HG03571 (cell line): ENCODE results near the gene STK38.
"Not testable (repeated sequence)": the region's sequence is repeated elsewhere in the genome, so short reads cannot be mapped to it uniquely, and the experiment has no call there.

ENCODE experiments used
- ATAC-seq: cut with Tn5 transposase; IDR thresholded peaks from one replicate; pipeline ENCODE4 v1.9.1; 2021; ENCODE audit not compliant: unreplicated experiment

STK38 gene

DNA sequence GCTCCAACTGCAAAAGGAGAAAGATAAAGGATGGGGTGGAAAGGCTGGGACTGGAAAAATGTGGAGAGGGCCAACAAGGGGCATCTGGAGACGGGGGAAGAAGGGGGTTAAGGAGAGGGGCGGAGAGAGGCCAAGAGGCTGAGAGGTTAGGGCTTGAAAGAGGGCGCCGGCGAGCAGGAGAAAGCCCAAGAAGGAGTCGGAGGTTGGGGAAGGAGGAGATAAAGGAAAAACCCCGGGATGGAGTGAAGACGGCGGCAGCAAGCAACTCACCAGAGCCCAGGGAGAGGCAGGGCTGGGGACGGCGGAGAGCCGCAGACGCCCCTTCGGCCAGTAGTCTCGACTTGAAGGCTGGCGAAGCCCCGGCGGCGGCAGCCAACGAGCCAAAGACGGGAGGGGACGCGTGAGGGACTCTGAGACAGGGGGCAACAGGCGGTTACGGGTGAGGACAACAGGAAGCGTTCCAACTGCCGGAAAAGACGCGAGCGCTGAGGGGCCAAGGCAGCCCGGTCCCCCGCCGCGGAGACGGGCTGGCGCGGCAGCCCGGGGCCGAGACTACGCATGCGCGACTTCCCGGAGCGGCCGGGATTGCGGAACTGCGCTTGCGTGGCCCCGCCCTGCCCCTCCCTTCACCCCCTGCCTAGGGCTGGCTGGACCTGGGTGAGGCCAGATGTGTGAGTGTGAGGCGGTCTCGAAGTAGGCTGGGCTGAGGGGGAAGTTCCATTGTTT, at the start of gene STK38:
STK38 (minus strand) TSS at position 560 of the 726 bp plus-strand sequence. CDS start 7,277 bp downstream, outside the sequence.
- ATAC-seq, result peak; percentile 74

GRCh38 chr6:36596356-36596755, 49.1 kb upstream of the STK38 start:
- no peak for ATAC-seq

DNA sequence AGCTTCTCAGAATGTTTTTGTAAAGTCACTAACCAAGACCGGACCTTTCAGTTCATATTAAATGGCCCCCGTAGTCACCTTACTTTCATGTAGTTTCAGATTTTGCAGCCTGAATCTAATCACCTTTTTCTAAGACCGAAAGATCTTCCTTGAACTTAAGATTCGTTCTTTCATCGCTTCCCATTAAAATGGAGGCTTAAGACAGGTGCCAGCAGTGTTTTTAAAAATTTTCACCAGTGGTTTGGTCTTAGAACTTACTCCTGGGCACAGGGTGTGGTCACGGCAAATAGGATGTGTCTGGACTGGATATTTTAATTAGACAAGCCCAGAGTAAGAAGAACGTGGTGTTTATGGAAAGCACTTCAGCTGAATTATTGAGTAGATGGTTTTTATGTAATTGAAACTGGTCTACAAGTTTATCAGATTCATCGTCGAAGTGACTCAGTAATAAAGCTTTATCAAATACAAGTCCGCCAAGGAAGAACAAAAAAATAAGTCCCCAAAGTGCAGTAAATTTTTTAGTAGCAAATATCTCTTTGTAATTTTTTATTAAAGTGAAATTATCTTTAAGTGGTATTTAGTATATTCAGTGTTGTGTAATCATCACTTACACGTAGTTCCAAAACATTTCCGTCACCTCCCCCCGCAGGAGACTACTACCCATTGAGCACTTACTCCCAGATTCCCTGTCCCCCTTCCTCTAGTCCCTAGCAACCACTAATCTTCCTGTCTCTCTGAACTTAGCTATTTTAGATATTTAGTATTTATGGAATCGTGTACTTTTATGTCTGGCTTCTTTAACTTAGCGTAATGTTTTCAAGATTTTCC, 47.8 kb upstream of the STK38 start:
- no peak for ATAC-seq

DNA sequence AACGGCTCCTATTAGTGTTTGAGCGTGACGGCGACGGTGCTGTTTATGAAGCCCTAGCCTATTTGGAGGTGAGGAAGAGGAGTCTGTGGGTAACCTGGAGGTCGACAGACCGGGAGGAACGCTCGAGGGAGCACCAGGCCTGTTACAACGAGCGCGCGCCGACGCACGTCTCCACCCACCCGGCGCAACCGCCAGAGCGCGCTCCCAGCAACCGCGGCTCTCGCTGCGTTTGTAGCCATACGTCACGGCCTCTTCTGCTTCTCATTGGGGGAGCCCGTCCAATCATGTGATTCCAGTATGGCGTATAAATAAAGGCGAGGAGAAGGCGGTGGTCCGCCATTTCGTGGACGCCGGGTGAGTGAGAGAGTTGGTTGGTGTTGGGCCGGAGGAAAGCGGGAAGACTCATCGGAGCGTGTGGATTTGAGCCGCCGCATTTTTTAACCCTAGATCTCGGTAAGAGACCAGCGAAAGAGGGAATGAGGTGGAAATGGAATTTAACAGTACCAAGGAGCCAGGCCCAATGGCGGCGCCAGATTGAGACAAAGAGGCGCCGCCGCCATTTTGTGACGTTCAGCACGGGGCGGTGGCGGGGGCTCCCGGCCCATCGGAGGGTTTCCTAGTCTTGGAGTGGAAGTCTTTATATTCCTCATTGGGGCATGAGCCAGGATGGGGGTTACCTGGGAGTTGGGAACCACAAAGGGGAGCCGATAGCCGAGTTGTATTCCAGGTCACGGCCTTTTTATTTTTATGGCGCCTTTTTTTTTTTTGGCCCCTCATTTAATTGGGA, 46.9 kb upstream of the STK38 start, which contains the start of gene SRSF3:
SRSF3 (plus strand) TSS at position 334 of the 787 bp plus-strand sequence. CDS start 2,401 bp downstream, outside the sequence.
- ATAC-seq, result peak; percentile 82

- peak; percentile 18 for ATAC-seq
Observed at GRCh38 chr6:36593569-36594028, 46.3 kb upstream of the STK38 start.

DNA sequence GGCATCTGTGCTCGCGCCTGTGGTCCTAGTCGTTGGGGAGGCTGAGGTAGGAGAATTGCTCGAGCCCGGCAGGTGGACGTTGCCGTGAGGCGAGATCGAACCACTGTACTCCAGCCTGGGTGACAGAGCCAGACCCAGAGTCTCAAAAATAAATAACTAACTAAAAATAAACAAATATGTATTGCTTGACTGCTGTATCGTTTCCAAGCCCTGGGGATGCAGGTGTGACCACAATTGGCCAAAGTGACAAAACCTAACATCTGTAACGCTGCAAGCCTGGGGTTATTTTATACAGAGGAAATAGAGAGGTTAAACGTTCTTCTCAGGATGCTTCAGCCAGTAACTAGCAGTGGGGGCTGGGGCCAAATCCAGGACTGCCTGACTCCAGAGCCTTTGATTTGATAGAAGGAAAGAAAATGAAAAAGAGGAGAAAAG, 45.0 kb upstream of the STK38 start:
- peak; percentile 34 for ATAC-seq

GRCh38 chr6:36590237-36590636, 43.0 kb upstream of the STK38 start:
- no peak for ATAC-seq

DNA sequence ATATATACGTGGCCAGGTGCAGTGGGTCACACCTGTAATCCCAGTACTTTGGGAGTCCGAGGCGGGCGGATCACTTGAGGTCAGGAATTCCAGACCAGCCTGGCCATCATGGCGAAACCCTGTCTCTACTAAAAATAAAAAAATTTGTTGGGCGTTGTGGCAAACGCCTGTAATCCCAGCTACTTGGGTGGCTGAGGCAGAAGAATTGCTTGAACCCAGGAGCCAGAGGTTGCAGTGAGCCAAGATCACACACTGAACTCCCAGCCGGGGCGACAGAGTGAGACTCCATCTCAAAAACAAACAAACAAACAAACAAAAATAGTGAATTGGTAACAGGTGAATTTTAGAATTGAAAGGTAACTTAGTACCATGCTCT, 41.7 kb upstream of the STK38 start:
- ATAC-seq, result not testable (repeated sequence)

GRCh38 chr6:36586606-36587005, 39.3 kb upstream of the STK38 start:
- no peak for ATAC-seq

- no peak for ATAC-seq
Observed at GRCh38 chr6:36581716-36582115, 34.4 kb upstream of the STK38 start.

- ATAC-seq, result no peak
Observed at GRCh38 chr6:36580184-36580526, 32.9 kb upstream of the STK38 start.

GRCh38 chr6:36578431-36578830, 31.2 kb upstream of the STK38 start:
- ATAC-seq, result no peak

- no peak for ATAC-seq
Observed at GRCh38 chr6:36578030-36578429, 30.8 kb upstream of the STK38 start.

DNA sequence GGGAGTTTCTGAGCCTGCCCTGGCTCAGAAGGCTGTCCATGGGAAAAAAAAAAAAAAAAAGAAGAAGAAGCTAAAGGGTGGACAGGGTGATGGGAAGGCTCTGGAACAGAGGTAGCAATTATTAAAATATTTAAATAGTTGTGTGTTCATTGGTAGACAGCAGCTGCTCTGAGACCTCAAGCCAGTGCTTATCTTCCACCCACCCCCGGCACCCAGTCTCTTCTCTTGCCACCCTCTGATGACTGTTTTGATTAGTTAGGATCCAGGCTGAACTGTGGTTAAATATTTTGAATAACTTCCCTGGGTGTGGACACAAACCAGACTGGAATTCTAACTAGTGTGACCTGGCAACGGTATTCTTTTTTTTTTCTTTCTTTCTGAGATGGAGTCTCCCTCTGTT, 30.0 kb upstream of the STK38 start:
- ATAC-seq, result no peak

DNA sequence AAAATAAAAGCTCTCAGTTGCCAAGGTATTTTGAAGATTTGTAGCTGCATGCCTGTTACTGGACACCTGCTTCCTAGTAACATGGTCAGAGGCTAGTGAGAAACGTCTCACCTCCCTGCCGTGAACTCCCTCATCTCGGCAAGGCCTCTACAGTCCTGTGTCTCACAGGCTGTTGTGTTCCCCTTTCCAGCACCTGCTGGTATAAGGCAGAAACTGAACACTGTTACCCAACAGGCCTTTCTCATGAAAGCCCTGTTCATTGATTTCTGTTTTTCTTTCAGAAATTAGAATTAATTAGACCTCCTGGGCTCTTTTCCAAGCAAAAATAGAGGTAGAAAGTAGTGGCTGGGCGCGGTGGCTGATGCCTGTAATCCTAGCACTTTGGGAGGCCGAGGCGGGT, 29.3 kb upstream of the STK38 start:
- no peak for ATAC-seq

DNA sequence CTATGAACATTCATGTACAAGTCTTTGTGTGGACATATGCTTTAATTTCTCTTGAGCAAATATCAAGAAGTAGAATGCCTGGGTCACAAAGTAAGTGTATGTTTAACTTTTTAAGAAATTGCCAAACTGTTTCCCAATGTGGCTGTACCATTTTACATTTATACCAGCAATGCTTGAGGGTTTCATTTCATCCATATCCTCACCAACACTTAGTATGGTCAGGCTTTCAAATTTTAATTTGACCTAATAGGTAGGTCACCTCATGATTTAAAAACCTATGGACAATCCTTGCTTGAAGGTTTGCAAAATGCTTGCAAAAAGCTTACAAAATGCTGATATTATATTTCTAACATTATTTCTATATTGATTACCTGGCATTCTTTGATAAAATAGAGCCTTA, 27.4 kb upstream of the STK38 start:
- ATAC-seq, result no peak

DNA sequence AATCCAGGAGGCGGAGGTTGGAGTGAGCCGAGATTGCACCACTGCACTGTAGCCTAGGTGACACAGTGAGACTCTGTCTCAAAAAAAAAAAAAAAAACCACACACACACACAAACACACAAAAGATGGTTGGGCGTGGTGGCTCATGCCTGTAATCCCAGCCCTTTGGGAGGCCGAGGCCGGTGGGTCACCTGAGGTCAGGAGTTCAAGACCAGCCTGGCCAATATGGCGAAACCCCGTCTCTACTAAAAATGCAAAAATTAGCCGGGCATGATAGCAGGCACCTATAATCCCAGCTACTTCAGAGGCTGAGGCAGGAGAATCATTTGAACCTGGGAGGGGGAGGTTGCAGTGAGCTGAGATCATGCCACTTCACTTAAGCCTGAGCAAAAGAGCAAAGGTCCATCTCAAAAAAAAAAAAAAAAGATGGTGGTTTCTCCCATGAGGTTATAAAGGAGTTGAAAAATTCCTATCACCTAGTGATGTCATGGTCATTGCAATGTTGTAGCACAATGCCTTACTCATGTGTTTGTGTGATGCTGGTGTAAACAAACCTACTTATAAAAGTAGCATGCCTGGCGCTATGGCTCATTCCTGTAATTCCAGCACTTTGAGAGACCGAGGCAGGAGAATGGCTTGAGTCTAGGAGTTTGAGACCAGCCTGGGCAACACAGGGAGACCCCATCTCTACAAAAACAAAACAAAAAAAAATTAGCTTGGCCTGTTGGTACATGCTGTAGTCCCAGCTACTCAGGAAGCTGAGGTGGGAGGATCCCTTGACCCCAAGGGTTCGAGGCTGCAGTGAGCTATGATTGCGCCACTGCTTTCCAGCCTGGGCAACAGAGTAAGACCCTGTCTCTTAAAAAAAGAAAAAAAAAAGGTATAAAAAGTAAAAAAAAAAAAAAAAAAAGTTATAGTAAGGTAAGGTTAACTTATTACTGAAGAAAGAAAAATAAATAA, 25.4 kb upstream of the STK38 start:
- ATAC-seq, result not testable (repeated sequence)

DNA sequence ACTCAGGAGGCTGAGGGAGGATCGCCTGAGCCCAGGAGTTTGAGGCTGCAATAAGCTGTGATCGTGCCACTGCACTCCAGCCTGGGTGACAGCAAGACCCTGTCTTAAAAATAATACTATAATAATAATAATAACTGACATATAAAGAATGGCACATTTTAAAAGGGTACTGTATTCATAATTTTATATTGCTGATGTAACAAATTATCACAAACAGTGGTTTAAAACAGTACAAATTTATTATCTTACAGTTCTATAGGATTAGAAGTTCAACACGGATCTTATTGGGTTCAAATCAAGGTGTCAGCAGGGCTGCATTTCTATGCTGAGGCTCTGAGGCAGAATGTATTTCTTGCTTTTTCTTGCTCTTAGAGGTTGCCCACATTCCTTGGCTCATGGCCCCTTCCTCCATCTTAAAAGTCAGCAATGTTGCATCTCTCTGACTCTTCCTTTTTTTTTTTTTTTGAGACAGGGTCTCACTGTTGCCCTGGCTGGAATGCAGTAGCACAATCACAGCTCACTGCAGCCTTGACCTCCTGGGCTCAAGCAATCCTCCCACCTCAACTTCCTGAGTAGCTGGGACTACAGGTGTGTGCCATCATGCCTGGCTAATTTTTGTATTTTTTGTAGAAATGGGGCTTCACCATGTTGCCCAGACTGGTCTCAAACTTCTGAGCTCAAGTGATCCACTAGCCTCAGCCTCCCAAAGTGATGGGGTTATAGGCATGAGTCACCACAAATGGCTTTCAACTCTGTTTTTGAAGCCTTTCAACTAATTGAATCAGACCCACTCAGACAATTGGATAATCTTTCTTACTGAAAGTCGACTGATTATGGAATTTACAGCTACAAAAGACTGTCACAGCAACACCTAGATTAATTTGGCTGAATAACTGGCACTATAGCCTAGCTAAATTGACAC, 24.1 kb upstream of the STK38 start:
- ATAC-seq, result no peak

GRCh38 chr6:36570264-36570663, 23.0 kb upstream of the STK38 start:
- no peak for ATAC-seq
